ENCODE measurements around the gene PMP22.

The PMP22 gene

DNA sequence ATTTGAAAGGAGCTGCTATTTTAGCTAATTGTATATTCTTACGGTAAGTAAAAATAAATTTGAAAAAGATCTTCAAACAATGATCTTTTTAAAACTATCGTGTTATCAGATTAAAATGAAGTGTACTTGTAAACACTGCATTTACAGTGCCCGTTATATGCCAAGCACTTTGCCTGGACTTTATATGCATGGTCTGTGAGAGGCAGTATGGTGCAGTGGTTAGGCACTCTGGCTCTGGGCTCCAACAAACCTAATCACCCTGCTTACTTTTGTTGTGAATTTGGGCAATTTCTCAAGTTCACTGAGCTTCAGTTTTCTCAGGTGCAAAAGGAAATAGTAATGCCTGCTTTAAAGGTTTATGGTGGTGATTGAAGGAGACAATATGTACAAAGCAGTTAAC, 1.4 kb downstream of the PMP22 start:
- TF ChIP-seq, protein P1, sequence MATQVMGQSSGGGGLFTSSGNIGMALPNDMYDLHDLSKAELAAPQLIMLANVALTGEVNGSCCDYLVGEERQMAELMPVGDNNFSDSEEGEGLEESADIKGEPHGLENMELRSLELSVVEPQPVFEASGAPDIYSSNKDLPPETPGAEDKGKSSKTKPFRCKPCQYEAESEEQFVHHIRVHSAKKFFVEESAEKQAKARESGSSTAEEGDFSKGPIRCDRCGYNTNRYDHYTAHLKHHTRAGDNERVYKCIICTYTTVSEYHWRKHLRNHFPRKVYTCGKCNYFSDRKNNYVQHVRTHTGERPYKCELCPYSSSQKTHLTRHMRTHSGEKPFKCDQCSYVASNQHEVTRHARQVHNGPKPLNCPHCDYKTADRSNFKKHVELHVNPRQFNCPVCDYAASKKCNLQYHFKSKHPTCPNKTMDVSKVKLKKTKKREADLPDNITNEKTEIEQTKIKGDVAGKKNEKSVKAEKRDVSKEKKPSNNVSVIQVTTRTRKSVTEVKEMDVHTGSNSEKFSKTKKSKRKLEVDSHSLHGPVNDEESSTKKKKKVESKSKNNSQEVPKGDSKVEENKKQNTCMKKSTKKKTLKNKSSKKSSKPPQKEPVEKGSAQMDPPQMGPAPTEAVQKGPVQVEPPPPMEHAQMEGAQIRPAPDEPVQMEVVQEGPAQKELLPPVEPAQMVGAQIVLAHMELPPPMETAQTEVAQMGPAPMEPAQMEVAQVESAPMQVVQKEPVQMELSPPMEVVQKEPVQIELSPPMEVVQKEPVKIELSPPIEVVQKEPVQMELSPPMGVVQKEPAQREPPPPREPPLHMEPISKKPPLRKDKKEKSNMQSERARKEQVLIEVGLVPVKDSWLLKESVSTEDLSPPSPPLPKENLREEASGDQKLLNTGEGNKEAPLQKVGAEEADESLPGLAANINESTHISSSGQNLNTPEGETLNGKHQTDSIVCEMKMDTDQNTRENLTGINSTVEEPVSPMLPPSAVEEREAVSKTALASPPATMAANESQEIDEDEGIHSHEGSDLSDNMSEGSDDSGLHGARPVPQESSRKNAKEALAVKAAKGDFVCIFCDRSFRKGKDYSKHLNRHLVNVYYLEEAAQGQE (IDR thresholded peaks at IDR 0.05; ENCODE audit: insufficient read depth in 1 of 2, low read depth in 2 of 2, low read length in 2 of 2), result no peak
- TF ChIP-seq SIN3A (IDR thresholded peaks at IDR 0.05; ENCODE audit: borderline replicate concordance, insufficient read depth, low read length) (no peak), POLR2AphosphoS5 (IDR thresholded peaks at IDR 0.05; ENCODE audit: low read depth, low read length) (no peak), FOXP2 (optimal IDR thresholded peaks at IDR 0.05; ENCODE audit: borderline replicate concordance, extremely low read depth, extremely low read length, insufficient read depth) (no peak), TAF1 (IDR thresholded peaks at IDR 0.05; ENCODE audit: borderline replicate concordance, insufficient read depth, low read length) (no peak)

DNA sequence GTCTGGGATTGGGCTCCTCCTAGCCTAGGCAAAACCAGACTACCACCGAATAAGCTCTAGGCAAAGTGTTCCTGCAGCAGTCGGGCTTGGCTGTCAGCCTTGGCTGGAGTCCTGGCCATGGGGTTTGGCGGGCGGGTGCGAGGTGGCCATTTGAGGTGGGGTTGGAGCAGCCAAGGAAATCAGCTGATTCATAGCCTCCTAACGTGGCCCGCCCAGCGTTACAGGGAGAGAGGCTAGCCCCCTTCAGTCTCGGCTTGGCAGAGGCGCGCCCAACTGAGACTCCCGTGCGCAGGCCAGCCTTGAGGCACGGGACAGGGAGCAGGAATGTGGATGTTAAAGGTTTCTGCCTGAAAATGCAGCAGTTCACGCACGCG, 1.9 kb downstream of the PMP22 start:
- no peak for TF ChIP-seq FOXP2 (optimal IDR thresholded peaks at IDR 0.05; ENCODE audit: borderline replicate concordance, extremely low read depth, extremely low read length, insufficient read depth)
- TF ChIP-seq SIN3A (IDR thresholded peaks at IDR 0.05; ENCODE audit: borderline replicate concordance, insufficient read depth, low read length), result no peak
- TF ChIP-seq POLR2AphosphoS5 (IDR thresholded peaks at IDR 0.05; ENCODE audit: low read depth, low read length), result no peak
- TF ChIP-seq, protein P1 (IDR thresholded peaks at IDR 0.05; ENCODE audit: insufficient read depth in 1 of 2, low read depth in 2 of 2, low read length in 2 of 2), result no peak
- no peak for TF ChIP-seq TAF1 (IDR thresholded peaks at IDR 0.05; ENCODE audit: borderline replicate concordance, insufficient read depth, low read length)

DNA sequence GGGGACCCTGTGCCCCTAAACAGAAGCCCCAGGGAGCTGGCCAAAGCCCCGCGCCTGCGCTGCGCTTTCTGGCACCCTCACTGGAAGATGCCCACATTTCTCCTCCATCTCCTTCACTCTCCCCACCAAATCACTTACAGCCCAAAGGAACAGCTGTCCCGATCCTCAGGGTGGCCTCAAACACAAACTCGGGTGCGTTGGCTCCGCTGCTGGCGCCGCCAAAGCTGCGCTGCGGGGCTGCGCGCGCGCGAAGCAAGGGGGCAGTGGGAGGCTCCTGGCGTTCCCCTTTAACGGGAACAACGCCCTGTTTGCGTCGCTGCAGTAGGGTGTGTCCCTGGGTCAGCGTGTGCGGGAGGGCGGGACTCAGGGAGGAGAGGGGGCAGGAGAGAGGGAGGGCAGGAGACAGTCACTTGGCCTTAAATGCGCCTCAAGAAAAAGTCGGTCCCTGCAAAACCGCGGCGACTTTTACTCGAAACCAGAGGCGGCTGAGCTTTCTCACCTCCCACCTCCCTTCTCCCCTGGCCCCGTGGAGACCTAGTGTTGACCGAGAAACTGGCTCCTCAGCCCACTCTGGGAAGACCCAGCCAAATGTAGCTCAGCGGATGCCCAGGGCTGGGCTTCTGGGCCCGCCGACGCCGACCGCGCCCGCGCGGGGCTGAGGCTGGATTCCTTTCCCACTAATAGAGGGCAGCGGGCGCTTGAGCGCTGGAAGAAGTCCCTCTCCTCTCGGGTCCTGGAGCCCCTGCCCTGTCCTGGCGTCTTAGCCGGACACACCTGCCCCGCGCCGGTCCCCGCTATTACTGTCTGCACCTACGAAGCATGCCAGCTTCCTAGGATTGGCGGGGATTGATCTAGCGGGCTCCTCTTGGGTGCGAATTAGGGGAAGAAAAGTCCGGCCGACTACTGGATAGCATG, 2.6 kb downstream of the PMP22 start:
- TF ChIP-seq POLR2AphosphoS5 (IDR thresholded peaks at IDR 0.05; ENCODE audit: low read depth, low read length), result no peak
- TF ChIP-seq FOXP2 (optimal IDR thresholded peaks at IDR 0.05; ENCODE audit: borderline replicate concordance, extremely low read depth, extremely low read length, insufficient read depth), result peak; percentile 68
- no peak for TF ChIP-seq TAF1 (IDR thresholded peaks at IDR 0.05; ENCODE audit: borderline replicate concordance, insufficient read depth, low read length)
- TF ChIP-seq, protein P1 (IDR thresholded peaks at IDR 0.05; ENCODE audit: insufficient read depth in 1 of 2, low read depth in 2 of 2, low read length in 2 of 2), result no peak
- no peak for TF ChIP-seq SIN3A (IDR thresholded peaks at IDR 0.05; ENCODE audit: borderline replicate concordance, insufficient read depth, low read length)

DNA sequence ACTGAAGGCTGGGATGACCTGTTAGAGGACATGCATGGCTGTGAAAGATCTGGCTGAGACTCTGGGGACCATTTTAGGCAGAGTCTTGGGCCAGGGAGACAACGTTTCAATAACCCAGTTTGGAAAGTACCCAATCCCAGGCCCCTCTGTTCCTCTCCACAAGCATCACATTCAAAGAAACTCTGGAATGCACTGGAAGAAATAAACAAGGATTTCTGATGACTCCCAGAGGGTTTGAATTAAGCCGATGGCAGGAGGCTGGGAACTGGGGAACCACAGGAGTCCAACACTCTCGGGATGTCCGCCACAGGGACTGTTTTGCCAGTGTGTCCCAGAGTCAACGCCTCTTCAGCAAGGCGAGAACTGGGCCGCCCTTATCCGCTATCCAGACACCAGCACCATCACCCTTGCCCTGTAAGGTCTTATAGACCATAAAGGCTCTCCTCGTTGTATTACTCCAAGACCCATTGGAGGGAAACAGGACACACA, 3.3 kb downstream of the PMP22 start:
- no peak for TF ChIP-seq FOXP2 (optimal IDR thresholded peaks at IDR 0.05; ENCODE audit: borderline replicate concordance, extremely low read depth, extremely low read length, insufficient read depth)
- no peak for TF ChIP-seq SIN3A (IDR thresholded peaks at IDR 0.05; ENCODE audit: borderline replicate concordance, insufficient read depth, low read length)
- no peak for TF ChIP-seq TAF1 (IDR thresholded peaks at IDR 0.05; ENCODE audit: borderline replicate concordance, insufficient read depth, low read length)
- TF ChIP-seq, protein P1 (IDR thresholded peaks at IDR 0.05; ENCODE audit: insufficient read depth in 1 of 2, low read depth in 2 of 2, low read length in 2 of 2), result no peak
- no peak for TF ChIP-seq POLR2AphosphoS5 (IDR thresholded peaks at IDR 0.05; ENCODE audit: low read depth, low read length)

Measured in PFSK-1 (cell line).